SU-DHL-6 (cell line): ENCODE data around the gene CEP55.

Experiments used
- H2AFZ ChIP-seq: fragments of 200-600 bp; sonication (generic); 2 replicates; pipeline ENCODE4 v1.6.1; 2014; ENCODE audit warnings: low read depth, mild to moderate bottlenecking, moderate library complexity, mixed read lengths, antibody characterized with exemption, low read length; ENCODE audit not compliant: severe bottlenecking
- H3F3A ChIP-seq: fragments of 200-600 bp; shearing (Covaris generic); 2 replicates; pipeline ENCODE4 v1.6.0; 2016; ENCODE audit warnings: antibody characterized with exemption, mild to moderate bottlenecking; ENCODE audit not compliant: insufficient read depth
- H3K27ac ChIP-seq: fragments of 200-600 bp; sonication (generic); 2 replicates; pipeline ENCODE4 v1.5.1; 2016; ENCODE audit warnings: low read depth, mild to moderate bottlenecking, low read length, moderate library complexity, mixed read lengths
- H3K27me3 ChIP-seq: fragments of 200-600 bp; sonication (generic), shearing (Covaris generic); 2 replicates; pipeline ENCODE4 v1.6.0; 2014; ENCODE audit warnings: mild to moderate bottlenecking, low read length
- H3K36me3 ChIP-seq: fragments of 200-600 bp; sonication (generic); 2 replicates; pipeline ENCODE4 v1.6.1; 2014; ENCODE audit warnings: mild to moderate bottlenecking, low read length, mixed read lengths
- H3K4me2 ChIP-seq: fragments of 300-600, 200-600 bp; shearing (Covaris generic), sonication (generic); 2 replicates; pipeline ENCODE4 v1.6.0; 2014; ENCODE audit warnings: low read length, low read depth, mild to moderate bottlenecking; ENCODE audit not compliant: poor library complexity, severe bottlenecking
- H3K4me3 ChIP-seq: fragments of 200-600 bp; sonication (generic); 2 replicates; pipeline ENCODE4 v1.5.1; 2014; ENCODE audit warnings: antibody characterized with exemption, low read length, mild to moderate bottlenecking, mixed read lengths; ENCODE audit not compliant: insufficient read depth, poor library complexity, severe bottlenecking
- H3K79me2 ChIP-seq: fragments of 200-600 bp; sonication (generic); 2 replicates; pipeline ENCODE4 v1.6.1; 2014; ENCODE audit warnings: mild to moderate bottlenecking, low read length, moderate library complexity; ENCODE audit not compliant: insufficient read depth
- H3K9ac ChIP-seq: fragments of 200-600 bp; sonication (generic); 2 replicates; pipeline ENCODE4 v1.7.0; 2014; ENCODE audit warnings: mild to moderate bottlenecking, low read length
- H3K9me2 ChIP-seq: fragments of 200-600 bp; sonication (generic); replicated peaks from 2 replicates; pipeline ENCODE4 v1.6.1; 2014; ENCODE audit warnings: low read length; ENCODE audit not compliant: insufficient read depth
- H3K9me3 ChIP-seq: fragments of 200-600 bp; sonication (generic); 2 replicates; pipeline ENCODE4 v1.6.1; 2014; ENCODE audit warnings: low read length, mixed read lengths; ENCODE audit not compliant: insufficient read depth
- H4K20me1 ChIP-seq: fragments of 200-600 bp; sonication (generic); 2 replicates; pipeline ENCODE4 v1.6.1; 2014; ENCODE audit warnings: low read depth, mild to moderate bottlenecking, antibody characterized with exemption, low read length, moderate library complexity, mixed read lengths
- EZH2phosphoT487 ChIP-seq: fragments of 200-600 bp; sonication (generic), shearing (Covaris generic); conservative IDR thresholded peaks from 2 replicates; pipeline ENCODE4 v1.6.1; 2018; ENCODE audit warnings: mild to moderate bottlenecking, antibody characterized with exemption, low read length, moderate library complexity, mixed read lengths
- TF ChIP-seq, protein P1 (sequence below): fragments of 200-600 bp; sonication (generic); IDR thresholded peaks from one replicate; pipeline ENCODE4 v1.5.1; 2017; ENCODE audit warnings: antibody characterized with exemption, mild to moderate bottlenecking, low read length, moderate library complexity; ENCODE audit not compliant: insufficient read depth, poor library complexity, severe bottlenecking

Gene CEP55

GRCh38 chr10:93496322-93497041, at the start of gene CEP55:
CEP55 (plus strand) TSS chr10:93496612; CDS start chr10:93500052, 3,440 bp downstream.
- no peaks in the 10 kb centered on the region for H3K9me2 ChIP-seq
- H3K9me3 ChIP-seq, result no peaks in the 10 kb centered on the region
- H3K4me2 ChIP-seq, result peak within 1 kb of the TSS; percentile 98
- no peaks in the 10 kb centered on the region for H3K27me3 ChIP-seq
- H4K20me1 ChIP-seq, result no peaks in the 10 kb centered on the region
- H3K79me2 ChIP-seq, result peaks cover 47% of the 10 kb centered on the region
- H3K27ac ChIP-seq, result peak within 1 kb of the TSS; percentile 85
- peak within 1 kb of the TSS; percentile 94 for H3K4me3 ChIP-seq
- H2AFZ ChIP-seq, result peak within 1 kb of the TSS; percentile 99
- peaks cover 9% of the 10 kb centered on the region; the same call in 1 of the 2 replicates for H3F3A ChIP-seq
- TF ChIP-seq, protein P1, sequence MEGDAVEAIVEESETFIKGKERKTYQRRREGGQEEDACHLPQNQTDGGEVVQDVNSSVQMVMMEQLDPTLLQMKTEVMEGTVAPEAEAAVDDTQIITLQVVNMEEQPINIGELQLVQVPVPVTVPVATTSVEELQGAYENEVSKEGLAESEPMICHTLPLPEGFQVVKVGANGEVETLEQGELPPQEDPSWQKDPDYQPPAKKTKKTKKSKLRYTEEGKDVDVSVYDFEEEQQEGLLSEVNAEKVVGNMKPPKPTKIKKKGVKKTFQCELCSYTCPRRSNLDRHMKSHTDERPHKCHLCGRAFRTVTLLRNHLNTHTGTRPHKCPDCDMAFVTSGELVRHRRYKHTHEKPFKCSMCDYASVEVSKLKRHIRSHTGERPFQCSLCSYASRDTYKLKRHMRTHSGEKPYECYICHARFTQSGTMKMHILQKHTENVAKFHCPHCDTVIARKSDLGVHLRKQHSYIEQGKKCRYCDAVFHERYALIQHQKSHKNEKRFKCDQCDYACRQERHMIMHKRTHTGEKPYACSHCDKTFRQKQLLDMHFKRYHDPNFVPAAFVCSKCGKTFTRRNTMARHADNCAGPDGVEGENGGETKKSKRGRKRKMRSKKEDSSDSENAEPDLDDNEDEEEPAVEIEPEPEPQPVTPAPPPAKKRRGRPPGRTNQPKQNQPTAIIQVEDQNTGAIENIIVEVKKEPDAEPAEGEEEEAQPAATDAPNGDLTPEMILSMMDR, result no peak
- no peak for TF ChIP-seq EZH2phosphoT487
- peak within 1 kb of the TSS; percentile 93 for H3K9ac ChIP-seq
- H3K36me3 ChIP-seq, result peaks cover 9% of the 10 kb centered on the region; the same call in 1 of the 2 replicates

DNA sequence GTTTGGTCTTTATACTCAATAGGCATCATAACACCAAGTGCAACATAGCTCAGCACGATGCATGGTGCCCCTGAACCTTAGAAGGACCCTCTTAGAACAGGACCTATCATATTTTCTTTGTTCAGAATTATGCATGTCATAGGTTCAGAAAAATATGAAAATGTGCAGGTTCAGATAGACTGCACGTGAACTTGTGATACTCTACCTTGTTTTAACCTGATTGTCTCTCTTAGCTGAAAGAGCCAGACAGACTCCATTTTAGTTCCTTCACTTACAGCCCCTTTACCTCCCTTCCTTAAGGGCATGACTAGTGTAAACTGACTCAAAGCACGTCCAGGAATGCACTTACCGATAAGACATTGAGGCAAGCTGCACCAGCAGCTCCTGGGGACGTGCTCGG, 49.4 kb upstream of the CEP55 start:
- Histone ChIP-seq H3K79me2 (no peaks in the 10 kb centered on the region), H3K9me2 (no peaks in the 10 kb centered on the region), H3K27ac (no peak overlapping the region), H3K9ac (no peak overlapping the region), H3K4me3 (no peak overlapping the region), H3F3A (no peaks in the 10 kb centered on the region), H3K36me3 (no peaks in the 10 kb centered on the region), H2AFZ (no peak overlapping the region), H4K20me1 (no peaks in the 10 kb centered on the region), H3K27me3 (no peaks in the 10 kb centered on the region), H3K9me3 (no peaks in the 10 kb centered on the region), H3K4me2 (no peak overlapping the region)
- TF ChIP-seq, protein P1, result no peak
- no peak for TF ChIP-seq EZH2phosphoT487

GRCh38 chr10:93447970-93448369, 48.4 kb upstream of the CEP55 start:
- H3K36me3 ChIP-seq, result no peaks in the 10 kb centered on the region
- no peak overlapping the region for H3K27ac ChIP-seq
- no peaks in the 10 kb centered on the region for H3K27me3 ChIP-seq
- no peaks in the 10 kb centered on the region for H3K9me2 ChIP-seq
- no peak overlapping the region for H3K4me3 ChIP-seq
- H4K20me1 ChIP-seq, result no peaks in the 10 kb centered on the region
- H3F3A ChIP-seq, result no peaks in the 10 kb centered on the region
- no peaks in the 10 kb centered on the region for H3K9me3 ChIP-seq
- no peak overlapping the region for H3K9ac ChIP-seq
- H3K4me2 ChIP-seq, result no peak overlapping the region
- TF ChIP-seq, protein P1, result no peak
- TF ChIP-seq EZH2phosphoT487, result no peak
- H3K79me2 ChIP-seq, result no peaks in the 10 kb centered on the region
- no peak overlapping the region for H2AFZ ChIP-seq
